HepG2 (cell line): ENCODE measurements around the gene ITPR1. TPM values are rescaled to one million over a fixed set of nuclear protein-coding genes. Genes with fewer than 3 reads are reported as not detected.

Experiments used
- ATAC-seq: fragments of 200-7000 bp; cut with Tn5 transposase; 3 replicates; pipeline ENCODE4 v1.9.1; 2020; ENCODE audit warnings: mild to moderate bottlenecking, moderate library complexity
- BruUV-seq: library from RNA; stranded (reverse); fragments of 400-500 nt; replicated peaks from 2 replicates; lab custom pipeline; 2021; lab: Mats Ljungman, UMichigan
- CTCF ChIA-PET: fragments of 300-600 bp; formaldehyde crosslinking; extraction: SDS; loops from one replicate; lab custom pipeline; 2021; ENCODE audit warnings: low total read pairs, inconsistent platforms, low intra/inter-chr PET ratio; lab: Yijun Ruan, JAX
- POLR2A ChIA-PET: fragments of 350-600 bp; sonication (Branson Sonifier 250); formaldehyde crosslinking; loops from one replicate; lab custom pipeline; 2020; ENCODE audit warnings: antibody characterized with exemption, inconsistent platforms; lab: Yijun Ruan, JAX
- DNase-seq: peaks from one replicate; pipeline ENCODE4 v3.0.0-alpha.2; 2015; ENCODE audit warnings: low spot score
- FAIRE-seq: peaks from 3 replicates; lab custom pipeline; 2011; peaks lifted over from hg19 to GRCh38; lab: Jason Lieb, UNC
- H2AFZ ChIP-seq: one replicate; pipeline ENCODE4 v1.6.1; 2011; ENCODE audit warnings: low read length, inconsistent platforms
- H3K27ac ChIP-seq: fragments of 300-600 bp; 3 replicates; pipeline ENCODE4 v1.8.0; 2011; ENCODE audit warnings: mixed run types, mild to moderate bottlenecking, mixed read lengths, low read length, inconsistent platforms; ENCODE audit not compliant: insufficient read depth; ENCODE audit errors: extremely low read length
- H3K27me3 ChIP-seq, 2 experiments: fragments of 200-600 bp in 1 of 2; 2 replicates in 1 of 2; 3 replicates in 1 of 2; pipeline versions ENCODE4 v1.6.0 to v1.8.0; 2011; ENCODE audit warnings: low read length in 2 of 2, mild to moderate bottlenecking in 2 of 2, moderate library complexity in 2 of 2, inconsistent platforms in 1 of 2; ENCODE audit not compliant: insufficient read depth in 2 of 2, control insufficient read depth in 1 of 2
- H3K36me3 ChIP-seq, 2 experiments: fragments of 200-600 bp in 1 of 2; replicated peaks in 1 of 2; 2 replicates in 1 of 2; 3 replicates in 1 of 2; pipeline versions ENCODE4 v1.5.1 to v1.8.0; 2011; ENCODE audit warnings: low read length in 2 of 2, inconsistent platforms in 1 of 2; ENCODE audit not compliant: insufficient read depth in 2 of 2, control insufficient read depth in 1 of 2
- H3K4me1 ChIP-seq: 2 replicates; pipeline ENCODE4 v1.5.1; 2012; ENCODE audit warnings: low read length, inconsistent platforms; ENCODE audit not compliant: insufficient read depth
- H3K4me2 ChIP-seq: 2 replicates; pipeline ENCODE4 v1.6.0; 2011; ENCODE audit warnings: low read depth, low read length, inconsistent platforms
- H3K4me3 ChIP-seq, 3 experiments: fragments of 200-600 bp in 1 of 3; sonication (generic), shearing (Covaris generic) in 1 of 3; replicated peaks in 1 of 3; 2 replicates each; pipeline ENCODE4 v1.5.1; 2011 to 2016; ENCODE audit warnings: low read length in 3 of 3, inconsistent platforms in 2 of 3, low read depth in 2 of 3, mild to moderate bottlenecking in 2 of 3, control low read depth in 1 of 3, mixed read lengths in 1 of 3; ENCODE audit not compliant: insufficient read depth in 1 of 3
- H3K79me2 ChIP-seq: one replicate; pipeline ENCODE4 v1.6.1; 2011; ENCODE audit warnings: low read length, inconsistent platforms; ENCODE audit not compliant: insufficient read depth
- H3K9ac ChIP-seq: 2 replicates; pipeline ENCODE4 v1.6.0; 2011; ENCODE audit warnings: mild to moderate bottlenecking, low read depth, low read length, inconsistent platforms; ENCODE audit not compliant: insufficient read depth
- H3K9me3 ChIP-seq: 2 replicates; pipeline ENCODE4 v1.5.1; 2012; ENCODE audit warnings: mild to moderate bottlenecking, low read length
- H4K20me1 ChIP-seq: 2 replicates; pipeline ENCODE4 v1.6.0; 2011; ENCODE audit warnings: inconsistent platforms, mild to moderate bottlenecking, low read length, moderate library complexity; ENCODE audit not compliant: insufficient read depth
- FOXA3 ChIP-seq: IDR thresholded peaks from 2 replicates; pipeline ENCODE4 v1.6.1; 2016; ENCODE audit warnings: missing genetic modification reagents, missing compliant biosample characterization
- GPBP1L1 ChIP-seq: sonication (generic); formaldehyde crosslinking; IDR thresholded peaks from 2 replicates; pipeline ENCODE4 v1.5.0; 2020; ENCODE audit warnings: mild to moderate bottlenecking, missing genetic modification reagents
- HIC2 ChIP-seq: sonication (generic); formaldehyde crosslinking; IDR thresholded peaks from 2 replicates; pipeline ENCODE4 v1.9.0; 2022; ENCODE audit warnings: low read depth, missing genetic modification reagents
- HOXA7 ChIP-seq: sonication (generic); formaldehyde crosslinking; IDR thresholded peaks from 2 replicates; pipeline ENCODE4 v1.8.1; 2022; ENCODE audit warnings: mild to moderate bottlenecking, missing genetic modification reagents, moderate library complexity
- KDM4B ChIP-seq: sonication (generic); formaldehyde crosslinking; IDR thresholded peaks from 2 replicates; pipeline ENCODE4 v1.4.0; 2020; ENCODE audit warnings: missing genetic modification reagents
- MED8 ChIP-seq: sonication (generic); formaldehyde crosslinking; IDR thresholded peaks from 2 replicates; pipeline ENCODE4 v1.8.1; 2023; ENCODE audit warnings: mild to moderate bottlenecking, missing genetic modification reagents; ENCODE audit not compliant: insufficient replicate concordance
- PAX8 ChIP-seq: sonication (generic); formaldehyde crosslinking; IDR thresholded peaks from 2 replicates; pipeline ENCODE4 v1.8.0; 2022; ENCODE audit warnings: mild to moderate bottlenecking, missing genetic modification reagents, borderline replicate concordance
- RFXANK ChIP-seq: IDR thresholded peaks from 2 replicates; pipeline ENCODE4 v1.6.1; 2016
- SNAPC5 ChIP-seq: sonication (generic); formaldehyde crosslinking; IDR thresholded peaks from 2 replicates; pipeline ENCODE4 v1.8.1; 2023; ENCODE audit warnings: mild to moderate bottlenecking, missing genetic modification reagents, borderline replicate concordance
- TGIF2 ChIP-seq: IDR thresholded peaks from 2 replicates; pipeline ENCODE4 v1.6.1; 2016; ENCODE audit warnings: control low read depth, missing compliant biosample characterization
- TSC22D2 ChIP-seq: sonication (generic); formaldehyde crosslinking; IDR thresholded peaks from 2 replicates; pipeline ENCODE4 v1.5.1; 2020; ENCODE audit warnings: missing genetic modification reagents, mild to moderate bottlenecking, borderline replicate concordance
- ZFX ChIP-seq: sonication (generic); formaldehyde crosslinking; IDR thresholded peaks from 2 replicates; pipeline ENCODE4 v1.4.0; 2020; ENCODE audit warnings: mild to moderate bottlenecking, low read depth, missing genetic modification reagents, moderate library complexity
- ZNF143 ChIP-seq: sonication (generic); formaldehyde crosslinking; IDR thresholded peaks from 2 replicates; pipeline ENCODE4 v1.4.0; 2020; ENCODE audit warnings: missing genetic modification reagents
- ZNF235 ChIP-seq: sonication (generic); formaldehyde crosslinking; IDR thresholded peaks from 2 replicates; pipeline ENCODE4 v1.8.1; 2023; ENCODE audit warnings: mild to moderate bottlenecking, missing genetic modification reagents, borderline replicate concordance
- ZNF557 ChIP-seq: sonication (generic); formaldehyde crosslinking; IDR thresholded peaks from 2 replicates; pipeline ENCODE4 v1.4.0; 2020; ENCODE audit warnings: missing genetic modification reagents
- ZNF674 ChIP-seq: sonication (generic); formaldehyde crosslinking; IDR thresholded peaks from 2 replicates; pipeline ENCODE4 v1.5.0; 2020; ENCODE audit warnings: low read depth, mild to moderate bottlenecking, missing genetic modification reagents
- WGBS: methylation state at CpG from one replicate; pipeline ENCODE4 v1.1.6; 2017; ENCODE audit warnings: low lambda C conversion rate; 5-methylcytosine and 5-hydroxymethylcytosine counted together
- in situ Hi-C: cut with HindIII; loops from 2 replicates; pipeline ENCODE4 v1.10.0; 2017; ENCODE audit warnings: low pct_unique_long_range_greater_than_20kb; ENCODE audit not compliant: extremely low pct_ligation_motif_present
- intact Hi-C: fragments of 100-400 bp; cut with micrococcal nuclease; formaldehyde crosslinking; loops from one replicate; pipeline ENCODE4 v1.10.0; 2022; ENCODE audit not compliant: unreplicated experiment
- polyA plus RNA-seq, 8 experiments: library from polyadenylated mRNA; depleted of rRNA in 3 of 8; stranded (reverse) in 7 of 8; unstranded in 1 of 8; fragments of >200 nt; fragmentation: Illumina TruSeq in 4 of 8; extraction: Trizol in 4 of 8; gene quantifications; 2 replicates each; pipeline versions ENCODE4 v1.2.1 to v1.2.3, GENCODE V29; 2011 to 2016; ENCODE audit warnings: low read depth in 4 of 8, missing spikeins in 1 of 8, mixed read lengths in 1 of 8; ENCODE audit not compliant: insufficient read depth in 1 of 8
- total RNA-seq, 5 experiments: library from RNA; depleted of rRNA; stranded (reverse); fragments of >200 nt; fragmentation: Illumina TruSeq; extraction: Trizol; gene quantifications; 2 replicates each; pipeline ENCODE4 v1.2.3, GENCODE V29; 2016; ENCODE audit warnings: low read depth in 1 of 5

Gene ITPR1
- total and polyA plus RNA-seq, 2 of the 13 experiments (the other 11 are each of a cell fraction or from before 2014, with no cell fraction given), result 10.0 to 11.4 TPM

GRCh38 chr3:4884888-4885287 lies 391.7 kb downstream of the ITPR1 start:
- H2AFZ ChIP-seq, result no peak overlapping the region
- peaks cover 9% of the 10 kb centered on the region; the same call in 1 of the 2 replicates for H3K4me1 ChIP-seq
- H3K27ac ChIP-seq, result no peak overlapping the region
- no peak overlapping the region for H3K4me2 ChIP-seq
- CTCF ChIA-PET, result no interaction called here
- FAIRE-seq, result no peak
- no peak for ATAC-seq
- no peaks in the 10 kb centered on the region for H3K27me3 ChIP-seq
- no peaks in the 10 kb centered on the region for H3K36me3 ChIP-seq
- no peaks in the 10 kb centered on the region for H3K9me3 ChIP-seq
- H3K4me3 ChIP-seq, result no peak overlapping the region
- in situ Hi-C loops, result no loop called here
- H3K79me2 ChIP-seq, result no peaks in the 10 kb centered on the region
- no peak overlapping the region for H3K9ac ChIP-seq
- POLR2A ChIA-PET, result no interaction called here
- BruUV-seq, result no TSS peak
- WGBS, result 47% methylated on average over 3 of the region's 3 CpGs
- no peak for DNase-seq
- intact Hi-C loops, result no loop called here
- TF ChIP-seq FOXA3 (CRISPR knock-in tag) (no peak), GPBP1L1 (CRISPR knock-in tag) (no peak), PAX8 (no peak), ZNF674 (CRISPR knock-in tag) (no peak), KDM4B (CRISPR knock-in tag) (no peak)
- no peaks in the 10 kb centered on the region for H4K20me1 ChIP-seq

- no peak for ATAC-seq
- Histone ChIP-seq H3K9ac (no peak overlapping the region), H2AFZ (no peak overlapping the region)
Observed at GRCh38 chr3:4885316-4885715, 392.2 kb downstream of the ITPR1 start.

More at GRCh38 chr3:4885316-4885715, 392.2 kb downstream of the ITPR1 start:
- FAIRE-seq (no peak), DNase-seq (no peak)
- H3K36me3 ChIP-seq, result no peaks in the 10 kb centered on the region
- H3K9me3 ChIP-seq, result no peaks in the 10 kb centered on the region
- 56% methylated on average over 3 of the region's 3 CpGs for WGBS
- H3K4me2 ChIP-seq, result no peak overlapping the region
- BruUV-seq, result no TSS peak
- ChIA-PET POLR2A (no interaction called here), CTCF (no interaction called here)
- H3K27ac ChIP-seq, result no peak overlapping the region
- no peaks in the 10 kb centered on the region for H3K27me3 ChIP-seq
- no peaks in the 10 kb centered on the region for H4K20me1 ChIP-seq
- H3K4me1 ChIP-seq, result peaks cover 11% of the 10 kb centered on the region; the same call in 1 of the 2 replicates
- no peaks in the 10 kb centered on the region for H3K79me2 ChIP-seq
- intact Hi-C loops, result no loop called here
- H3K4me3 ChIP-seq, result no peak overlapping the region
- in situ Hi-C loops, result no loop called here
- TF ChIP-seq ZFX (CRISPR knock-in tag), result no peak
- TF ChIP-seq TSC22D2 (CRISPR knock-in tag), result no peak
- no peak for TF ChIP-seq SNAPC5 (CRISPR knock-in tag)
- TF ChIP-seq HIC2, result no peak
- no peak for TF ChIP-seq ZNF235
- no peak for TF ChIP-seq ZNF143 (CRISPR knock-in tag)
- no peak for TF ChIP-seq MED8
- no peak for TF ChIP-seq RFXANK (CRISPR knock-in tag)
- TF ChIP-seq HOXA7, result no peak
- no peak for TF ChIP-seq TGIF2
- TF ChIP-seq ZNF557 (CRISPR knock-in tag), result no peak
